ENCODE results near the gene PRKN. TPM values are rescaled to one million over a fixed set of nuclear protein-coding genes. Genes with fewer than 3 reads are reported as not detected.

The PRKN gene
- total and polyA plus RNA-seq, 2 experiments from 2014 or later, result 0.10 to 0.84 TPM

GRCh38 chr6:162264581-162264980 lies 463.0 kb downstream of the PRKN start:
- Mint-ChIP-seq H3K4me1 (peaks cover 8% of the 10 kb centered on the region), H3K27me3 (ENCODE audit: insufficient read depth, low read depth, poor library complexity) (peaks cover 6% of the 10 kb centered on the region), H3K27ac (no peak overlapping the region), H3K36me3 (ENCODE audit: low read depth) (no peaks in the 10 kb centered on the region), H3K9me3 (no peaks in the 10 kb centered on the region), H3K4me3 (no peak overlapping the region)
- no peaks in the 10 kb centered on the region for H3K79me2 ChIP-seq (replicated peaks; ENCODE audit: insufficient read depth)
- H3K27ac ChIP-seq (ENCODE audit: low read depth), result no peak overlapping the region
- H3K27me3 ChIP-seq (ENCODE audit: insufficient read depth), result no peaks in the 10 kb centered on the region
- TF ChIP-seq ZNF462 (CRISPR knock-in tag; IDR thresholded peaks at IDR 0.05) (no peak), CTCF (conservative IDR thresholded peaks at IDR 0.05; ENCODE audit: low read depth in 2 of 2) (no peak), NANOG (IDR thresholded peaks at IDR 0.05; ENCODE audit: borderline replicate concordance) (no peak), JUNB (IDR thresholded peaks at IDR 0.05; ENCODE audit: unreplicated experiment) (no peak), EZH2phosphoT487 (IDR thresholded peaks at IDR 0.05; ENCODE audit: unreplicated experiment) (no peak), ZNF114 (CRISPR knock-in tag; IDR thresholded peaks at IDR 0.05) (no peak), ETS1 (IDR thresholded peaks at IDR 0.05) (no peak), EZH2 (IDR thresholded peaks at IDR 0.05; ENCODE audit: low read depth, unreplicated experiment) (no peak), STAT1 (IDR thresholded peaks at IDR 0.05; ENCODE audit: unreplicated experiment) (no peak), REST (IDR thresholded peaks at IDR 0.05; ENCODE audit: unreplicated experiment) (no peak), ZNF331 (CRISPR knock-in tag; IDR thresholded peaks at IDR 0.05; ENCODE audit: low read depth) (no peak), CREB1 (CRISPR knock-in tag; IDR thresholded peaks at IDR 0.05; ENCODE audit: low read depth) (no peak), POLR2AphosphoS5 (IDR thresholded peaks at IDR 0.05; ENCODE audit: low read depth) (no peak)
- H4K20me1 ChIP-seq (replicated peaks; ENCODE audit: insufficient read depth), result no peaks in the 10 kb centered on the region
- no peaks in the 10 kb centered on the region for H3K36me3 ChIP-seq (ENCODE audit: insufficient read depth)
- H3K4me2 ChIP-seq, result no peak overlapping the region
- no peaks in the 10 kb centered on the region for H3K9me2 ChIP-seq (ENCODE audit: insufficient read depth)
- no peak overlapping the region for H3K4me3 ChIP-seq
- H2AFZ ChIP-seq, result no peak overlapping the region
- DNase-seq (ENCODE audit: low spot score), result no peak
- H3F3A ChIP-seq (replicated peaks; ENCODE audit: low read depth), result no peaks in the 10 kb centered on the region
- peak; percentile 31; the same call in 1 of the 3 replicates for ATAC-seq
- no peaks in the 10 kb centered on the region for H3K4me1 ChIP-seq (ENCODE audit: insufficient read depth)

Measured in GM23338 (cell line).